Measurements from ENCODE around the gene DIS3L.
"Not testable (repeated sequence)": the region's sequence is repeated elsewhere in the genome, so short reads cannot be mapped to it uniquely, and the experiment has no call there.

DIS3L gene

GRCh38 chr15:66293419-66294156, at the start of gene DIS3L:
TSS of gene DIS3L (plus strand) at chr15:66293568. CDS start at chr15:66293597, 29 bp downstream.
- no peak for DNase-seq

GRCh38 chr15:66245832-66246231, 47.5 kb upstream of the DIS3L start:
- DNase-seq: not testable (repeated sequence)

- no peak for DNase-seq
Observed at GRCh38 chr15:66246937-66247336, 46.4 kb upstream of the DIS3L start.

- peak; percentile 43 for DNase-seq
Observed at GRCh38 chr15:66249605-66250174, 43.7 kb upstream of the DIS3L start.

GRCh38 chr15:66251065-66251789, 42.1 kb upstream of the DIS3L start:
- no peak for DNase-seq

GRCh38 chr15:66251790-66252684, 41.3 kb upstream of the DIS3L start:
- peak; percentile 5 for DNase-seq

- no peak for DNase-seq
Observed at GRCh38 chr15:66252685-66253417, 40.5 kb upstream of the DIS3L start.

- peak; percentile 8 for DNase-seq
Observed at GRCh38 chr15:66253418-66254088, 39.8 kb upstream of the DIS3L start, which contains the start of gene MEGF11. TSS of gene MEGF11 (minus strand) at chr15:66253750. CDS start at chr15:66128403, 125,347 bp downstream.

GRCh38 chr15:66254089-66254950, 39.0 kb upstream of the DIS3L start:
- no peak for DNase-seq

GRCh38 chr15:66254951-66255676, 38.3 kb upstream of the DIS3L start:
- no peak for DNase-seq

- no peak for DNase-seq
Observed at GRCh38 chr15:66256692-66257091, 36.7 kb upstream of the DIS3L start.

- no peak for DNase-seq
Observed at GRCh38 chr15:66261056-66261455, 32.3 kb upstream of the DIS3L start.

GRCh38 chr15:66262837-66263236, 30.5 kb upstream of the DIS3L start:
- not testable (repeated sequence) for DNase-seq

- DNase-seq: no peak
Observed at GRCh38 chr15:66264859-66265513, 28.4 kb upstream of the DIS3L start.

- DNase-seq: no peak
Observed at GRCh38 chr15:66269326-66270090, 23.9 kb upstream of the DIS3L start.

- DNase-seq: no peak
Observed at GRCh38 chr15:66270932-66271331, 22.4 kb upstream of the DIS3L start.

GRCh38 chr15:66275352-66275751, 18.0 kb upstream of the DIS3L start:
- DNase-seq: no peak

GRCh38 chr15:66276546-66276945, 16.8 kb upstream of the DIS3L start:
- no peak for DNase-seq
